ENCODE results near the gene OR1I1. TPM values are rescaled to one million over a fixed set of nuclear protein-coding genes. Genes with fewer than 3 reads are reported as not detected.

OR1I1 gene
- total and polyA plus RNA-seq, 8 donors, result not detected

GRCh38 chr19:15137777-15138176, 55.8 kb downstream of the OR1I1 start:
- H3K27me3 ChIP-seq, result no peaks in the 10 kb centered on the region
- intact Hi-C loops (cut with DNase I; ENCODE audit: low total_unique reads), result no loop called here
- no peak overlapping the region for H3K27ac ChIP-seq
- no peaks in the 10 kb centered on the region for H3K36me3 ChIP-seq
- H3K4me3 ChIP-seq, result no peak overlapping the region
- H3K9me3 ChIP-seq, result peaks cover 3 to 12% (median 8%) of the 10 kb centered on the region in 4 donors
- no peak for DNase-seq
- no peaks in the 10 kb centered on the region for H3K4me1 ChIP-seq
- TF ChIP-seq EP300 (IDR thresholded peaks at IDR 0.05) (no peak), POLR2A (IDR thresholded peaks at IDR 0.05) (no peak), POLR2AphosphoS5 (IDR thresholded peaks at IDR 0.05) (no peak), CTCF (IDR thresholded peaks at IDR 0.05) (no peak)

GRCh38 chr19:15138427-15138826, 56.4 kb downstream of the OR1I1 start:
- WGBS, 5 donors, result 23 to 79% (median 63%) methylated on average over 1 of the region's 1 CpG
- no peak for TF ChIP-seq POLR2AphosphoS5 (IDR thresholded peaks at IDR 0.05)
- no peak for TF ChIP-seq POLR2A (IDR thresholded peaks at IDR 0.05)
- no peak for TF ChIP-seq EP300 (IDR thresholded peaks at IDR 0.05)
- TF ChIP-seq CTCF (IDR thresholded peaks at IDR 0.05), result no peak
- no peak overlapping the region for H3K27ac ChIP-seq

GRCh38 chr19:15141143-15141542, 59.1 kb downstream of the OR1I1 start:
- Histone ChIP-seq H3K36me3 (no peaks in the 10 kb centered on the region), H3K27ac (no peak overlapping the region), H3K4me3 (no peak overlapping the region), H3K27me3 (no peaks in the 10 kb centered on the region), H3K9me3 (peaks cover 3 to 12% (median 8%) of the 10 kb centered on the region in 4 donors), H3K4me1 (no peaks in the 10 kb centered on the region)
- intact Hi-C loops (cut with DNase I; ENCODE audit: low total_unique reads), result no loop called here
- 85 to 94% (median 93%) methylated on average over 25 of the region's 25 CpGs for WGBS, 5 donors
- TF ChIP-seq EP300 (IDR thresholded peaks at IDR 0.05), result no peak
- no peak for TF ChIP-seq CTCF (IDR thresholded peaks at IDR 0.05)
- TF ChIP-seq POLR2A (IDR thresholded peaks at IDR 0.05), result no peak
- no peak for TF ChIP-seq POLR2AphosphoS5 (IDR thresholded peaks at IDR 0.05)
- no peak for DNase-seq

More at GRCh38 chr19:15138427-15138826, 56.4 kb downstream of the OR1I1 start:
- no peak for DNase-seq
- H3K36me3 ChIP-seq, result no peaks in the 10 kb centered on the region
- peaks cover 3 to 12% (median 8%) of the 10 kb centered on the region in 4 donors for H3K9me3 ChIP-seq
- H3K4me1 ChIP-seq, result no peaks in the 10 kb centered on the region
- intact Hi-C loops (cut with DNase I; ENCODE audit: low total_unique reads), result no loop called here
- H3K27me3 ChIP-seq, result no peaks in the 10 kb centered on the region
- no peak overlapping the region for H3K4me3 ChIP-seq

GRCh38 chr19:15142313-15142712, 60.3 kb downstream of the OR1I1 start:
- WGBS, 5 donors, result 79 to 88% (median 82%) methylated on average over 5 of the region's 5 CpGs
- TF ChIP-seq EP300 (IDR thresholded peaks at IDR 0.05) (no peak), POLR2AphosphoS5 (IDR thresholded peaks at IDR 0.05) (no peak)
- no peak for DNase-seq
- Histone ChIP-seq H3K27me3 (no peaks in the 10 kb centered on the region), H3K4me1 (no peaks in the 10 kb centered on the region), H3K9me3 (peaks cover 3 to 12% (median 8%) of the 10 kb centered on the region in 4 donors), H3K36me3 (no peaks in the 10 kb centered on the region), H3K4me3 (no peak overlapping the region), H3K27ac (no peak overlapping the region)
- intact Hi-C loops (cut with DNase I; ENCODE audit: low total_unique reads), result no loop called here

Other genes starting within 250 kb of the OR1I1 start
- gene OR7A5, start 247.0 kb upstream of the OR1I1 start, total RNA-seq, result not detected
- gene OR7A5, start 247.0 kb upstream of the OR1I1 start, polyA plus RNA-seq, result not detected
- gene OR7C1, start 247.0 kb upstream of the OR1I1 start, total RNA-seq, result not detected
- gene OR7C1, start 247.0 kb upstream of the OR1I1 start, polyA plus RNA-seq, result not detected
- gene OR7A10, start 233.3 kb upstream of the OR1I1 start, total RNA-seq, result not detected
- gene OR7A10, start 233.3 kb upstream of the OR1I1 start, polyA plus RNA-seq, result not detected
- gene OR7A17, start 196.1 kb upstream of the OR1I1 start, total RNA-seq, result not detected
- not detected for gene OR7A17, start 196.1 kb upstream of the OR1I1 start, polyA plus RNA-seq
- gene OR7C2, start 140.7 kb upstream of the OR1I1 start, total RNA-seq, result not detected
- gene OR7C2, start 140.7 kb upstream of the OR1I1 start, polyA plus RNA-seq, result not detected
- gene SLC1A6, start 102.3 kb upstream of the OR1I1 start, total RNA-seq, result under 1 TPM in 1 of 5 donors, not detected in 4; 0.37 TPM
- not detected for gene SLC1A6, start 102.3 kb upstream of the OR1I1 start, polyA plus RNA-seq
- gene CASP14, start 32.7 kb upstream of the OR1I1 start, total RNA-seq, result not detected
- gene CASP14, start 32.7 kb upstream of the OR1I1 start, polyA plus RNA-seq, result not detected
- gene SYDE1, start 25.2 kb downstream of the OR1I1 start, total RNA-seq, result 10 to 100 TPM in 2 of 5 donors, 1 to 10 TPM in 3; 2.0 to 19.6 (median 9.9) TPM
- 10 to 100 TPM in 1 of 3 donors, 1 to 10 TPM in 2; 5.5 to 13.5 (median 7.6) TPM for gene SYDE1, start 25.2 kb downstream of the OR1I1 start, polyA plus RNA-seq
- 10 to 100 TPM; 22.5 to 54.5 (median 24.4) TPM for gene NOTCH3, start 118.8 kb downstream of the OR1I1 start, total RNA-seq
- gene NOTCH3, start 118.8 kb downstream of the OR1I1 start, polyA plus RNA-seq, result 10 to 100 TPM in 1 of 3 donors, 1 to 10 TPM in 2; 1.2 to 12.6 (median 2.2) TPM
- gene EPHX3, start 150.2 kb downstream of the OR1I1 start, total RNA-seq, result 1 to 10 TPM in 2 of 5 donors, not detected in 3; 1.1 to 4.2 TPM
- 10 to 100 TPM in 1 of 3 donors, under 1 TPM in 1, not detected in 1; 0.31 to 12.8 TPM for gene EPHX3, start 150.2 kb downstream of the OR1I1 start, polyA plus RNA-seq

All from stomach (tissue), 9 donors.